AG09309 (cell line): ENCODE measurements around the gene ERF.
A peak's percentile ranks its signal among the peaks of the same experiment; 100 is the strongest.

Experiments used
- DNase-seq: peaks from one replicate; pipeline ENCODE4 v3.0.0-alpha.2; 2010; ENCODE audit warnings: low read depth
- H3K4me3 ChIP-seq: 2 replicates; pipeline ENCODE4 v1.5.1; 2011; ENCODE audit warnings: mild to moderate bottlenecking, low read depth, low read length, moderate library complexity; ENCODE audit not compliant: control insufficient read depth
- CTCF ChIP-seq: IDR thresholded peaks from 2 replicates; pipeline ENCODE4 v1.5.1; 2011; ENCODE audit warnings: mild to moderate bottlenecking, low read depth, low read length, inconsistent platforms; ENCODE audit not compliant: insufficient read depth, control insufficient read depth; ENCODE audit errors: missing control alignments

Gene ERF

GRCh38 chr19:42283188-42284065, 28.5 kb upstream of the ERF start:
- peak; percentile 50 for DNase-seq
- peak overlapping the region; percentile 37 for H3K4me3 ChIP-seq
- no peak for TF ChIP-seq CTCF

- H3K4me3 ChIP-seq, result peak overlapping the region; percentile 37
- DNase-seq, result no peak
- no peak for TF ChIP-seq CTCF
These were observed 27.9 kb upstream of the ERF start for GRCh38 chr19:42282819-42283187.

GRCh38 chr19:42281827-42282762, 27.2 kb upstream of the ERF start:
- peak overlapping the region; percentile 71 for H3K4me3 ChIP-seq
- no peak for DNase-seq
- no peak for TF ChIP-seq CTCF

GRCh38 chr19:42281146-42281826, 26.4 kb upstream of the ERF start:
- no peak for DNase-seq
- peak overlapping the region; percentile 71 for H3K4me3 ChIP-seq
- peak; percentile 4 for TF ChIP-seq CTCF

- DNase-seq, result no peak
- H3K4me3 ChIP-seq, result peak overlapping the region; percentile 71
- no peak for TF ChIP-seq CTCF
These were observed 25.9 kb upstream of the ERF start for GRCh38 chr19:42280815-42281145.
